ENCODE measurements around the gene HNRNPR. TPM values are rescaled to one million over a fixed set of nuclear protein-coding genes. Genes with fewer than 3 reads are reported as not detected.
A peak's percentile ranks its signal among the peaks of the same experiment; 100 is the strongest.
"Not testable (repeated sequence)": the region's sequence is repeated elsewhere in the genome, so short reads cannot be mapped to it uniquely, and the experiment has no call there.

Gene HNRNPR
- polyA plus RNA-seq, 3 donors: 232 to 297 (median 260) TPM

DNA sequence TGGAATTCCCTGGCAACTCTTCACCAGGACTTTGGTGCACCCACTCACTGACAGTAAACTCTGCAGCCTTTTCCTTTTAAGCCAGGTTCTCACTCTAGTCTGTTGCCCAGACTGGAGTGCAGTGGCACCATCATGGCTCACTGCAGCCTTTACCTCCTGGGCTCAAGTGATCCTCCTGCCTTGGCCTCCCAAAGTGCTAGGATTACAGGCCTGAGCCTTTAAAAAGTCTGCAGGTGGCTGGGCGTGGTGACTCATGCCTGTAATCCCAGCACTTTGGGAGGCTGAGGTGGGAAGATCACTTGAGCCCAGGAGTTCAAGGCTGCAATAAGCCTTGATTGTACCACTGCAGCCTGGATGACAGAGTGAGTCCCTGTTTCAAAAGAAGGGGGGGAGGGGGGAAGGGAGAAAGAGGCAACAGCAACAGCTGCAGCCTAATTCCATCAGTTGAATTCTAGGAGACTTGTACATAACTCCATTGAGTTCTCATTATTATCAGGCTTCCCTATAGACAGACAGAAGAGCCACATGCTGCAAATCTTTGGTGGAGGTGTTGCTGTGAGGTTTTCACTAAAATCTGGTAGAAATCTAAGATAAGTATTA, 8.1 kb upstream of the HNRNPR start:
- DNase-seq (ENCODE audit: extremely low read depth in 1 of 11, low read depth in 9 of 11, low spot score in 4 of 11): no peak

DNA sequence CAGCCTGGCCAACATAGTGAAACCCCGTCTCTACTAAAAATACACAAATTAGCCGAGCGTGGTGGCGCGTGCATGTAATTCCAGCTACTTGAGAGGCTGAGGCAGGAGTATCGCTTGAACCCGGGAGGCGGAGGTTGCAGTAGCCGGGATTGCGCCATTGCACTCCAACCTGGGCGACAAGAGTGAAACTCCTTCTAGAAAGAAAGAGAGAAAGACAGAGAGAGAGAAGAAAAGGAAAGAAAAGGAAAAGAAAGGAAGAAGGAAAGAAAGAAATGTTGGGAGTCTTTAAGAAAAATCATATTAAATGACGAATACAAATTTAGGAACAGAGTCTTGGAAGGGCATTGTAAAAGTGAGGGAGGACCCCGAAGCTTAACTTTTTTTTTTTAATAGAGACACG, 1.8 kb upstream of the HNRNPR start:
- no peak for DNase-seq (ENCODE audit: extremely low read depth in 1 of 11, low read depth in 9 of 11, low spot score in 4 of 11)

DNA sequence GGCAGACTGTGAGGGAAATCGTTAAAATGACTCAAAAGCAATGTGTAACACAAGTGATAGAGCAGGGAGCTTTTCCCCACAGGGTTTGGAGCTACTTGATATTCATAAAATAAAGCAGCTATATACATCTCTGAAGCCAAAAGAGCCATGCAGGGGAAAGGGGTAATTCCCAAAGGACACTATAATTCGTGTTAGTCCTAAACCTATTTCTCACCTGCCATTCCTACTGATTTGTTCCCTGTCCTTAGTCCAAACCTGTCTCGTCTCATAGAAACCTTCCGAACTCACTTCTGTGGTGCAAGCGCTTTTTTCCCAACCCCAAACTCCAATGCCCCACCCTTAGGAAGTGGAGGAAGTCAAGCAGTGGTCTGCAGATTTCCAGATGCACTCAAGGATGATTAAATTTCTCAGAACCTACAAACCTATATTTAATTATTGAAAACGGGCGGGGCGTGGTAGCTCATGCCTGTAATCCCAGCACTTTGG, 946 bp upstream of the HNRNPR start:
- peak in 2 of 11 donors; percentile 22 to 37 for DNase-seq (ENCODE audit: extremely low read depth in 1 of 11, low read depth in 9 of 11, low spot score in 4 of 11)

DNA sequence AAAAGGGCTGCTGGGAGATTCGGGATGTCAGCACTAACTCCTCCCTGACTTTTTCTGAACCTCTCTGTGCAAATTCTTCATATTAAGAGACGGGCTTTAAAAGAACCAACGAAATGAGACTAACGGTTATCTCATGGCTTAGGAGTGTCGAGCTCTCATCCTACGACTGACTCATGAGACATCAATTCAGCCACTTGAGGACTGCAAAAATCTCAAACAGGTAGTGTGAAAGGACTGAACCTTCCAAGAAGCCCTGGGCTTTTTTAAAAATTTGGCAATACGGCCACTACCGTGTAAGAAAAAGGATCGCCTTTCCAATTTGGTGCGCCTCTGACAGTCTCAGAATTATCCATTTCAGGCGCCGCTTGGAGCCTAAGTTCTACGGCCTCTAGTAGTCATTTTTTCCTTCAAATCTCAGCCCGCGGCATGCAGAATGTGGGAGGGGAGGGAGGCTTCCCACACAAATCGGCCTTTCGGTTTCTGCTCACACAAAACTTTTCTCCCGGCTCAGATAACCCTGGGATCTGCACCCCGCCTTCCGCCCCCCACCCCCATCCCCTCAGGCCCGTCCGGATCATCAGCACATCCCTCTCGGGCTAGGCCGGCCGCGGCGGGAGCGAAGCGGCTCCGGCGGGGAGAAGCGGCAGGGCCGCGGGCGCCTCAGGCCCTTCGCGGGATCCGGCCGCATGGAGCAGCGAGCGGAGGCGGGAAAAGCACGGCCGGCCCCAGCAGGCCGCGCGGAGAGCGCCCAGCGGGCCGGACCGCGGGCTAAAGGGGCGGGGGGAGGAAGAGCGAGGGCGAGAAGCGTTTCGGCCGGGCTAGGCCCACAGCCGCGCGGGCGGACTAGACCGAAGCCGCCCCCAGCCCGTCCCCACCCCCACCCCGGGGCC, 618 bp downstream of the HNRNPR start:
- peak in 6 of 11 donors; percentile 7 to 25 (median 24) for DNase-seq (ENCODE audit: extremely low read depth in 1 of 11, low read depth in 9 of 11, low spot score in 4 of 11)

DNA sequence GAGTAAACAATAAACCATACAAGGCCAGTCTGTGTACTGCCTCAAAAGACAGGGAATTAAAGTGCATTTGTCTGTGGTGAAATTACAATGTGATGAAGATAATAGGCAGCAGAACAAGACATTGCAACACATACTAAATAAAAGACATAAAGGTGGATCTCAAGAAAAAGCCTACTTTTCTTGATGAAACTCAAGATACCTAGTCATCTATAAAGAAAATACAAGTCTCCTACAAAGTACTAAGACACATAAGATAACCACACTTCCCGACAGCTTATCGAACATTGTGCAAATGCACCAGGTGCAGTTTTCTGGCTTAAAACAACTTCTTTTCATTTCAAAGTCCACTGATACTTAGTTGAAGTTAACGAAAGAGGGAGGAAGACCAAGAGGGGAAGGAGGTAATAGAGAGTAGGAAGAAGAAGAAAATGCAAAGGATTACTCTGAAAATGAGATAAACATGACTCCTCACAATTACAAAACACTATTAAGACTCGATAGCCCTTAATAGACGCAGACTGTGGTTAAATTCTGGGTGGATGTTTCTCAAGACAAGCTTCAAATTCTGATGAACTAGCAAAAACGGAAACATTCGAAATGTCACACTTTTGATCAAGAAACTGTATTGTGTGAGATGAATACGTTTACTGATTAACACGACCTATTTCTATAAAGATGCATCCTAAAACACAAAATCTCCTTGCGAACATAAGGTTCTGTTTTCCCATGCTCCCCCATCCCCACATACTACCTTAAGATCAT, 2.0 kb downstream of the HNRNPR start:
- DNase-seq (ENCODE audit: extremely low read depth in 1 of 11, low read depth in 9 of 11, low spot score in 4 of 11): no peak

DNA sequence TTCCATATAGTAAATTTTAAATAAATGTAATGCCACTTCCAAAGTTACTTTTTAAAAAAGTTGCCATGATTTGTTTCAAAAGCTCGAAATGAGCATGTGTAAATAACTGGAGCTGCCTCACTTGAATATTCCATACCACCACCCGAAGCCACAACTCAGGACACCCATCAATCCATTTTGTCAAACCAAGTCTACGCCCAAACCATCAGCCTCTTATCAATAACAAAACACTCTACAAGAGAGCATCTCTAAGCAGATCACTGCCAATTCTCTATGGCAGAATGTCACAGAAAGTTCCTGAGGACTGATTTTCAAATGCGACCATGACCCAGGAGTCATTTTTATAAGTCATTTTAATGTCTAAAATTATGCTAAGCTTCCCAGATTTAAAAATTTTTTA, 4.5 kb downstream of the HNRNPR start:
- DNase-seq (ENCODE audit: extremely low read depth in 1 of 11, low read depth in 9 of 11, low spot score in 4 of 11): no peak

DNA sequence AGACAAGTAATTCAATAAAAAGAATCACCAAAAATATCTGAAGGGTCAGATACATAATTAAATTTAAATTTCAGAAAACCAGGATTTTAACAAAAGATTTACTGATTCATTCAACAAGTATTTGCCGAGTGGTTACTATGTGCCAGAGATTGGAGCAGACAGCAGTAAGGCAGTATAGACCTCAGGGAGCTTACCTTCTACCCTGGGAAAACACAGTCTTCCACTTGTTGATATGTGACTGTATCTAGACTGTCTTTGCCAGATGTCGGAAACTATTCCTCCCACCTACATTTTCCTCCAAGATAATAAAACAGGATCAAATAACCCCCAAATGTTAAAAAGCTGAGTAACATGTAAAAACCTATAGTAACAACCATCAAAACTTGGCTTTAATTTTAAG, 6.2 kb downstream of the HNRNPR start:
- DNase-seq (ENCODE audit: extremely low read depth in 1 of 11, low read depth in 9 of 11, low spot score in 4 of 11): no peak

DNA sequence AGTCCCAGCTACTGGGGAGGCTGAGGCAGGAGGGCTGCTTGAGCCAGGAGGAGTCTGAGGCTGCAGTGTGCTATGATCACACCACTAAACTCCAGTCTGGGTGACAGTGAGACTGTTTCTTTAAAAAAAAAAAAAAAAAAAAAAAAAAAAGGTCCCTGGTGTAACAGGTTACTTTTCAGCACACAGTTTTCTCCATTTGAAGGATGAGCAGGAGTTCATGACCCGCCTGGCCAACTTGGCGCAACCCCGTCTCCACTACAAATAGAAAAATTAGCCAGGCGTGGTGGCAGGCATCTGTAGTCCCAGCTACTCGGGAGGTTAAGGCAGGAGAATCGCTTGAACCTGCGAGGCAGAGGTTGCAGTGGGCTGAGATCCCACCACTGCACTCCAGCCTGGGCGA, 12.4 kb downstream of the HNRNPR start:
- no peak for DNase-seq (ENCODE audit: extremely low read depth in 1 of 11, low read depth in 9 of 11, low spot score in 4 of 11)

DNA sequence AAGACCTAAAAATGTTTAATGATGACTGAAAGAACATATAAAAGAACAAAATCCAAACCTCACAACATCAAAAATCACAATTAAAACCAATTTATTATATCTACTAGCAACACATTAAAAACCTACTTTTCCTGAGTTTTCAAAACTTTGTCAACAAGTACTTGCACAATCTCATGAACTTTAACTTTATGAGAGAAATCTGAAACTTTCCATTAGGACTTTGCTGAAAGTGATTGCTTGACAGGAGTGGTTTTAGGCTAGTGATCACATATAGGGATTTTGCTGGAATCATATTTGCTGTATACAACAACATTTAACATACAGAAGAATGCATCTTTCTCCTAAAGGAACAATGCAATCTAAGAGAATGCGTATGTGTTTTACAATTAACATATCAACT, 13.2 kb downstream of the HNRNPR start:
- no peak for DNase-seq (ENCODE audit: extremely low read depth in 1 of 11, low read depth in 9 of 11, low spot score in 4 of 11)

DNA sequence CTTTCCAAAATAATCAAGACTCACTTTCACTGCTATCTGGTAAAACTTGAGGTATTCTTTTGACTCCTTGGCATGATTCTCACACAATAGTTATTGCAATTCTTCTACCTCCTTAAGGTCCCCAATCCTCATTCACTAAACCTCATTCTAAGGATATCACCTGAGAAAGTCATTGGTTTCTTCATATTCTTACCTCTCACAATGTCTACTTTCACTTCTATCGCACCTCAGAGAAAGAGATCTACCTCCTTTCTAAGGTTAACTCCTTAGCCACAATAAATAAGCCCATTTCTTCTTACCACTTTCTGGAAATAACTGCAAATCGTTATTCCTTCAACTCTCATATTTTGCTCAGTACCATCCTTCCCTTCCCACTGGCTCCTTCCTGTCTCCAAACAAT, 18.7 kb downstream of the HNRNPR start:
- DNase-seq (ENCODE audit: extremely low read depth in 1 of 11, low read depth in 9 of 11, low spot score in 4 of 11): no peak

DNA sequence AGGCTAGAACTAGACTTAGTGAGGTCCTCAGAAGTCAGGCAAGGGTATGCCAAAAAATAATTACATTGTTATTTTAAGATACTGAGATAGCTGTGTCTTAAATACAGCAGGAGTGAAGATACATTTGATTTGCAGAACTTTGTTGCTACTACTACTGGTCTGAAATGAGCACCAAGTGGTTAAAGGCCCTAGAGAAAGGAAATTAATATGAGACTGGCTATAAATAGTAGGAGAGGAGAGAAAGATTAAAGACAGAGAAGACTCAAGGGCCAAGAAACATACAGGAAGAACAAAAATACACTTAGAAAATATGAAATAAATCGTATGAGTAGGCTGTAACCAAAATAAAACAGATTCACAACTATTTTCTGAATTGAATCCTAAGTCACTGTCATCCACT, 21.3 kb downstream of the HNRNPR start:
- DNase-seq (ENCODE audit: extremely low read depth in 1 of 11, low read depth in 9 of 11, low spot score in 4 of 11): no peak

DNA sequence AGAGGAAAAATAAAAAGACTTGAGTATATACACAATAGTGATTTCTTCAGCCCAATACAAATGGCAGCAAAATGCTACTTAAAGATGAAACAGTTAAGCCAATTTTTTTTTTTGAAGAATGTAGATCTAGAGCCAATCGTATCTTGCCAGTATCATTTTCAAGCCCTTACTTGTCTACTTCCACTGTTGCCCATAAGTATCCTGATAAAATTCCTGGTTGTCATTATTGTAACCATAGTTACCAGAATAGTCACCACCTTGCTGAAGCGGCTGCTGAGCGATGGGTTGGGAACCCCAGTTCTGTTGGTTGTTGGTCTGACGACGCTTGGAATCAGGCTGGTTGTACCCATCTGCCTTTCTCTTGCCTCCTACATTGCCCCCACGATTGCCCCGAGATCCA, 33.8 kb downstream of the HNRNPR start:
- not testable (repeated sequence) for DNase-seq (ENCODE audit: extremely low read depth in 1 of 11, low read depth in 9 of 11, low spot score in 4 of 11)

DNA sequence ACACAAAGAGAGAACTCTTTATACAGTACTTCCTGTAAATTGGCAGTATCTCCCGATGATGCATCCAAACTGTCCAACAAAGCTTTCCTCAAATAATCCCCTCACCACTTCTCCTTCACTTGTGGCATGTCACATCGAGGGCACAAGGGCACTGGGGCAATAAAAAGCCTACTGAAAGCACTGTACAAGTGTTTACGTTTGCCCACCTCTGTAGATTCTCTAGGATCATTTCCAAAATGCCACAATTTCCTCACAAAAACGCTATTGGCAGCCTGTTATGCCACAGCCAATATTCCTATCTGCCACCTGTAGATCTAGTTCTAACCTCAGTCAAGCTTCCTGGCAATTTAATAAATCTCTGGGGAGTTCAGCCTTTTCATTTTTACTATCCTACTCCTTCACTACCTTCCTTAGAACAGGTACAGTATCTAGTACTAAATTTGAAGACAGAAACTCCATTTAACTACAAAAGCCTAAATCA, 39.9 kb downstream of the HNRNPR start:
- DNase-seq (ENCODE audit: extremely low read depth in 1 of 11, low read depth in 9 of 11, low spot score in 4 of 11): no peak

DNA sequence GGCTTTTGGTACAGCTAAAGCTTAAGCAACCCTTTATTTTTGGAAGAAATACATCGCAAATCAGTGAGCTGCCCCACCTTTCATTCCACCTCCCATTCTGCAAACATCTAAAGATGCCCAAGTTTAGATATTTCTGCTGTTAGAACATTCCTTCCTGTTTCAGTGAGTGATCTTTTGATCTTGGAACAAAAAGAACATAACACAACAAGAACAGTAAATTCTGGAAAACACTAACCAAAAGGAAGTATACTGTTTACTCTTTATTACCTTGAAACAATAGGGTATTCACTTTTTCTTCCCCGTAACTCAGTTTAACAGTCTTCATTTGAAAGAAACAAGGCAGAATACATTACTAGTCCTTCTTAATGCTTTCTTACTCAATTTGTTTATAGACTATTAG, 40.6 kb downstream of the HNRNPR start:
- DNase-seq (ENCODE audit: extremely low read depth in 1 of 11, low read depth in 9 of 11, low spot score in 4 of 11): no peak

DNA sequence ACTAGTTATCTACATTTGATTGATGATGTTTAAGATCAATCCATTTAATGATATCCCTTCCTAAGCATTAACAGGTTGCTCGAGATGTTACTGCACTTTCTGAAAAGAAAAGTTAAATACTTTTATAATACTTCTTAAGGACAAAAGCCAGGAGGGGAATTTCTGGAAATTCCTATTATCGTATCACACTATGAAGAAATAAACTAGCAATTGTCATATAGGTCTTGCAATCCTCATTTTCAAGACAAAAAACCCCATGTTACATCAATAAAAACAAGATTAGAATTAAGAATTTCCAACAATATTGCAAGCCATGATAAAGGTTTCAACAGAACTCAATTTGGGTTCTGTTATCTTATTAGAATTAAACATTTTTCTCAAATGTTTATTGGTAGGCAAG, 47.2 kb downstream of the HNRNPR start:
- no peak for DNase-seq (ENCODE audit: extremely low read depth in 1 of 11, low read depth in 9 of 11, low spot score in 4 of 11)

DNA sequence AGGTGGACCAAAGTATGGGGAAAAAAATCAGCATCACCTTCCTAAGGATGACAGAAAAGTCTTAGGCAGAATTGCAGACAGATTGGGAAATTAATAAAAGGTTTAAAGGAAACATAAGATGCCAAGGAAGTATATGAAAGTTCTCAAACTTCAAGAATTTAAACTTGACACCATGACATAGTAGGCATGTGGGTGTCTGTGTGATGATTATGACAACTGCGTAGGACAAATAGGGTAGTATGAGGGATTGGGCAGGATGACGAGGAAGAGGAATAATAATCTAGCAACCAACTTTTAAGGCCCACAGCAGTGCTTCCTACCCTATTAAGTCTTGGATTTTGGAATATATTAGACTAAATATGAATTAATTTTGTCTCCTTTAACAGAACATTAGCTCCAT, 52.4 kb downstream of the HNRNPR start:
- DNase-seq (ENCODE audit: extremely low read depth in 1 of 11, low read depth in 9 of 11, low spot score in 4 of 11): no peak

DNA sequence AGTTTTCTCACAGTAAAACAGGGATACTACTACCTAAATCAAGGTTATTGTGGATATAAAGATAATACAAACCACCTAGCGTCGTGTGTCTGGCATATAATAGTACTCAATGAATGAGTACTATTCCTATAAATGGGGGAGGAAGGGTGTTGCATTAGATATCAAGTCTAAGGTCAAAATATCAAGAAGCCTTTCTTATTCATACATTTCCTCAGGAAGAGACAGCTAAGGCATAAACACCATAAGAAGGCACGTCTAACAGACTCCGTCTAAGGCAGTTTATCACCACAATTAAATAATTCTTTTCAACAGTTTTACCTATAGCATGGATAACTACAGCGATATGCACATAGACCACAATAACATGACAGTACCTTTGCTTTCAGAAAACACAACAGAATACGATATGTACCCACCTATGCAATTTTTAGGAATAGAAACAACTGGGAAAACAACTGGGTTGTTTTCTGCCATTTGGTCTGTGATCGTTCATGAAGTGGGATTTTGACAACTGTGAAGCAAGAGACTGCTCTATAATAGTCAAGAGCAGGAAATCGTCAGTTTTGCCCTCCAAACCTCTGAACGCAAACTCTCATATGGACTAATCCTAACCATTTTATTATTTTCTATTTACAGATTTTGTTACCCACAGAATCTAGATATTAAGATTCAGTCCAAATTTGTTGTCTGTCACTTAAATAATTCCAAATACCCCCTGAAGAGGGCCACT, 53.1 kb downstream of the HNRNPR start:
- DNase-seq (ENCODE audit: extremely low read depth in 1 of 11, low read depth in 9 of 11, low spot score in 4 of 11): no peak

DNA sequence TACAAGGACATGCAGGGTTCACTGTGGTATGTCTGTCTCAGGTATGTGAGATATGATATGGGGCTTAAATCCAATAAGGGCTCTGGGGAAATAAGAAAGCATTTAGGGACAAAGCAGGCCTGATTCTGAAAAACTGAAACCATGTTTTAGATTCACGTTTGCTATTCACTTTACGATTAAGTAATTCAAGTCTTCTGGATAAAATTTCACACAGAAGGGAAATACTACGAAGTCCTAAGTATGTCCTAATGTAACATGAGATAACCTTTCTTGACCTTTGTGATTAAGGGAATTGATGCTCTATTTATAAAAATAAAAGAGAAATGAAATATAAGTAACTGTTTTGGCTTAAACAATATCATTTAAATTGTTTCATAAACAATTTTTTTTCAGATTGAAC, 55.4 kb downstream of the HNRNPR start:
- no peak for DNase-seq (ENCODE audit: extremely low read depth in 1 of 11, low read depth in 9 of 11, low spot score in 4 of 11)

DNA sequence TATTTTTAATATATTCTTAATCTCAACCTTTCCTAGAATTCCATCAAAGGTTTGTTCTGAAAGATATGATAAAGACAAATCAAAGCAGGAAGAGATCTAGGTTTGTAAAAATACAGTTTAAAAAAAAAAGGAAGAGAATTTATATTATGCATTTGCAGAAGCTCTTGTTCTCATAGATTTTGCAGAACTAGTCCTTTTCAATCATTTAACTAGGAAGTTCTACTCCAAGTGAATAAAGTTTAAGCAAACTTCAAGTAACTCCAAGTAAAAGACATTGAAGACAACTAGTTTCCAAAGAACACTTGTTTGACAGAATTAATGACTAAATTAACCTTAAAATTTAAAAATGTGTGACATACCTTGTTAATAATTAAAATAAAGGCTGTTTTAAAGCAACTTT, 55.9 kb downstream of the HNRNPR start:
- no peak for DNase-seq (ENCODE audit: extremely low read depth in 1 of 11, low read depth in 9 of 11, low spot score in 4 of 11)
